AG04449 (cell line): ENCODE data around the gene SOX21.

Experiments used
- CTCF ChIA-PET: fragments of 350-600 bp; formaldehyde crosslinking; extraction: SDS; loops from one replicate; lab custom pipeline; 2021; ENCODE audit warnings: antibody characterized with exemption; lab: Yijun Ruan, JAX
- POLR2A ChIA-PET: fragments of 400-600, 350-600 bp; formaldehyde crosslinking; extraction: SDS; loops from one replicate; lab custom pipeline; 2020; ENCODE audit warnings: antibody characterized with exemption, inconsistent platforms; lab: Yijun Ruan, JAX
- DNase-seq: peaks from one replicate; pipeline ENCODE4 v3.0.0-alpha.2; 2010; ENCODE audit warnings: low read depth, low spot score
- H3K4me3 ChIP-seq: 2 replicates; pipeline ENCODE4 v1.5.1; 2011; ENCODE audit warnings: low read depth, mild to moderate bottlenecking, control low read depth, low read length
- TF ChIP-seq, protein P1 (sequence below): IDR thresholded peaks from one replicate; pipeline ENCODE4 v1.5.1; 2011; ENCODE audit warnings: mild to moderate bottlenecking, moderate library complexity, low read length, control low read depth, inconsistent platforms; ENCODE audit not compliant: insufficient read depth; ENCODE audit errors: missing control alignments

The SOX21 gene

DNA sequence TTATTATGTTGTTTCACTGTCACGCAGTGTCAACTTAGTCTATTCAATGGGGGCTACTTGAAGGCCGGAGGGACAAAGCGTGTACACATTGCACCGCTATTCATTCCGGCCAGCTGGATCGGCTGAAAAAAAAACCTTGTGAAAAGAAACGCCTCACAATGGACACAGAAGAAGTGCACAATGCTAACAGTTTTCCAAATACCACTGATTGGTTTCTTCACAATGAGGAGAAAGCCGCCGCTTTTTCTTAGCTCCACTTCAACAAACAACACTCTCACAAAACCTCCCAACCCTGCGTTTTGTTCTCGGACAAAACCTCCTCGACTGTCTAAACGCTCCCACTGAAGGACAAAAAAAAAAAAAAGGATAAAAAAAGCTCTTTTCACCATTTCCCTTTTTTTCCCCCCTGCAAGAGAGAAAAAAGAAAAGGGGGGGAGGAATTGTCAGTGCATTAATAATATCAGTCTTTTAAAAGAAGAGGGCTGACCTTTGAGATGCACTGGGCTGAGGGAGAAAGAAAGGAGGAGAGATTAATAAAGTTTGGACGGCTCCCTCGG lies 5.4 kb downstream of the SOX21 start:
- DNase-seq: no peak
- H3K4me3 ChIP-seq: no peak overlapping the region
- CTCF ChIA-PET: interaction anchor here (0.7 to 0.9 kb wide), 2 partner anchors 32 to 271 kb away, joined by 3 read pairs; no protein-coding TSS in a partner anchor
- TF ChIP-seq, protein P1, sequence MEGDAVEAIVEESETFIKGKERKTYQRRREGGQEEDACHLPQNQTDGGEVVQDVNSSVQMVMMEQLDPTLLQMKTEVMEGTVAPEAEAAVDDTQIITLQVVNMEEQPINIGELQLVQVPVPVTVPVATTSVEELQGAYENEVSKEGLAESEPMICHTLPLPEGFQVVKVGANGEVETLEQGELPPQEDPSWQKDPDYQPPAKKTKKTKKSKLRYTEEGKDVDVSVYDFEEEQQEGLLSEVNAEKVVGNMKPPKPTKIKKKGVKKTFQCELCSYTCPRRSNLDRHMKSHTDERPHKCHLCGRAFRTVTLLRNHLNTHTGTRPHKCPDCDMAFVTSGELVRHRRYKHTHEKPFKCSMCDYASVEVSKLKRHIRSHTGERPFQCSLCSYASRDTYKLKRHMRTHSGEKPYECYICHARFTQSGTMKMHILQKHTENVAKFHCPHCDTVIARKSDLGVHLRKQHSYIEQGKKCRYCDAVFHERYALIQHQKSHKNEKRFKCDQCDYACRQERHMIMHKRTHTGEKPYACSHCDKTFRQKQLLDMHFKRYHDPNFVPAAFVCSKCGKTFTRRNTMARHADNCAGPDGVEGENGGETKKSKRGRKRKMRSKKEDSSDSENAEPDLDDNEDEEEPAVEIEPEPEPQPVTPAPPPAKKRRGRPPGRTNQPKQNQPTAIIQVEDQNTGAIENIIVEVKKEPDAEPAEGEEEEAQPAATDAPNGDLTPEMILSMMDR: no peak
- POLR2A ChIA-PET: no interaction called here

DNA sequence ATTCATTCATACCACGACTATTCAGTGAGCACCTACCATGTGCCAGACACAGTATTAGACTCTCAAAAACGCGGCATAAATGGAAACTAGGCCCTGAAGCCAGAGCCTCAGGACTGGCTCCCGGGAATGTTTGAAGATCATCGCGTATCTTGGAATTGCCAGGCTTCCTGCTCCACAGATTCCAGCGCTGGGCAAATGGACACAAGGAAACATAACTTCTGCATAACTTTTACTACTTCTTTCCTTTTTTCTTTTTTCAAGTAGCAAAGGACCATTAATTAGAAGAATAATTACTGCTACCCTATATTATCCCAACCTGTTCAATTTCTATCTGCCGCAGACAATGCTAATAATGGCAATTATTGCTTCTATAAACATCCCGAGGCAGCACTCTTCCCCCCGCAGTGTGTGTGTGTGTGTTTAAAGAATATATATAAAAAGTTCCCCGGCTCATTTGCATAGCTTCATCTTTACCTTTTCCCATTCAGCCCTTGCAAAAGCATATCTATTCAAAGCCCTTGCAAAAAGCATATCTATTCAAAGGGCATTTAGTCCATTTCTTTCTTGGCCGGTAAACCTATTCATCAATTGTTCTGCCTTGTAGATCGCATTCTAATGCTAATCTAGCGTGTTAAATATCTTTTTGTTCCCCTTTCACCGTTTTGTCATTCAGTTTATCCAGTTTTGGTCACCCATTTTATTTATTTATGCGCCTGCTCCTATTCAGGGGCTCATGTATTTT lies 6.1 kb downstream of the SOX21 start:
- no peak overlapping the region for H3K4me3 ChIP-seq
- TF ChIP-seq, protein P1: no peak
- DNase-seq: no peak
- CTCF ChIA-PET: interaction anchor here (0.7 to 0.9 kb wide), 2 partner anchors 31 to 271 kb away, joined by 3 read pairs; no protein-coding TSS in a partner anchor
- POLR2A ChIA-PET: no interaction called here

DNA sequence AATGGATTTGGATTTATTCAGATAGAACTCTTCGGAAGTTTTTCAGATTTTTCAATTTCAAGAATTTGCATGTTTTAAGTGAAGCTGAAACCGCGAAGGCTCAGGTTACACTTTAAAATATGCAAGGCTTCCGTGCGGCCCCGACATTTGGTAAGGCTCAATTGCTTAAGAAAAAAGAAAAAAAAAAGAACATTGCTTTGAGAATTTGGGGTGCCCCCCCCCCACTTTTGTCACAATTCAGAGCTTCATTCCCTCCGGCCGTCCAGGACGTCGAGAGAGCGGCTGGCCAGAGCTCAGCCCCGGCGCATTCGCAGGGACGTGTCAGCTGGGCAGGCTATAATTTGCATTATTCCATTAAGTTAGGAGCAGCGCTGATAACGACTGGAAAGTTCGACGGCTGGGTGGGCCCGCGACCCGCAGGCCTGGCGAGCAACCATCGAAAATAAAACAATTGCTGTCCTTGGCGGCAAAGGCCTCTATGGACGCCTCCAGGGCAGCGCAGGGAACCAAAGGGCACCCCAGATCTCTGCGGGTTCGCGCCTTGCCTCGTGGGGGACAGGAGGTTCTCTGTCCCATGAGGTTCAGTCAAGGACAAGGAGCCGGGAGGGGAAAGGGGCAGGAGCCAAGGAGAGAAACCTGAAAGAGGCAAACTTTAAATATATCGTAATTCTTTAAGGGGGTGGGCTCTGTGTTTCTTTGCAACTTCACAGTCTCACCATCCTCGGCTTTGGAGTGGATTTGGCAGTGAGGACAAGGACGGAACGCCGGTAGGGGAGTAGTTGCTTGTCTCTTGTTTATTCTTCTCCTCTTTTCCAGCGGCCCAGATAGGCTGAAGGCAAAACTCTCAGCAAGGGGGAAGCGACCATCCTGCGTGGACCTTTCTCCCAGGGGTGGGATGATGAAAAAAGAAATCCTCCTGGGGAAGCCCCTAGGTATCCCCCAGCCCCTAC lies 7.0 kb downstream of the SOX21 start:
- no peak for DNase-seq
- TF ChIP-seq, protein P1: no peak
- ChIA-PET CTCF (interaction anchor here (1.6 to 1.9 kb wide), 2 partner anchors 11 to 451 kb away, joined by 3 to 8 read pairs; no protein-coding TSS in a partner anchor), POLR2A (no interaction called here)
- H3K4me3 ChIP-seq: no peak overlapping the region

DNA sequence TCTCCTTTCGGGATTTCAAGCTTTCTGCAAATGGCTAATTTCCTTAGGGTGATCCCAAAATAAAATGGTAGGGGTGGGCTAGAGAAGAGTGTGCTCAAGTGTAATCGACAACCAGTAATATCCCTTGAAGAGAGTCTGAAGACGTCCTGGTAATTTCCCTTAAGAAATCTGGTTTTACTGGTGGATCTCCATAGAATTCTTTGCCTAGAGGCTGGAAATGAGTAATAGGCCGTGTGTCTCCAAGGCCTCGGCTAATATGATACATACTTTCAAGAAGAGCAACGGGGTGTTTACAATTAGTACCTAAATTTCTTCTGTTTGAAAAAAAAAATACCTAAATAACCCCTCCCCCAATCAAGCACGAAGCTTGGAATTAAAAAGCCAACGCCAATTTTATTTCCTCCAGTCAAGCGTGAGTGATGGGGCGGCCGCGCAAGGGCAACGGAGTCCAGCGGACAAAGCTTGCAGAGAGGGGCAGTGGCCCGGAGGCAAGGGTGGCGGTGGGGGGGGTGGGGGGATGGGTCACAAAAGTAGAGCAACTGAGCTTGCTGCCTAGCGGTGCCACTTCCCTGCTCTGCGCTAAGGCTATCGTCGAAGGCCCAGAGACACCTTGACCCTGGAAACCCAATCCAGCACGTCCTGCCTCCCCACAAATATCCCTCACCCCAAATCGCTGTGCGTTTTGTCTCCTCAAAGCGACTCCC lies 7.8 kb downstream of the SOX21 start:
- no peak overlapping the region for H3K4me3 ChIP-seq
- TF ChIP-seq, protein P1: no peak
- CTCF ChIA-PET: interaction anchor here (0.8 to 1.9 kb wide), 3 partner anchors 10 to 452 kb away, joined by 3 to 8 read pairs (median 3); no protein-coding TSS in a partner anchor
- DNase-seq: no peak
- POLR2A ChIA-PET: no interaction called here

DNA sequence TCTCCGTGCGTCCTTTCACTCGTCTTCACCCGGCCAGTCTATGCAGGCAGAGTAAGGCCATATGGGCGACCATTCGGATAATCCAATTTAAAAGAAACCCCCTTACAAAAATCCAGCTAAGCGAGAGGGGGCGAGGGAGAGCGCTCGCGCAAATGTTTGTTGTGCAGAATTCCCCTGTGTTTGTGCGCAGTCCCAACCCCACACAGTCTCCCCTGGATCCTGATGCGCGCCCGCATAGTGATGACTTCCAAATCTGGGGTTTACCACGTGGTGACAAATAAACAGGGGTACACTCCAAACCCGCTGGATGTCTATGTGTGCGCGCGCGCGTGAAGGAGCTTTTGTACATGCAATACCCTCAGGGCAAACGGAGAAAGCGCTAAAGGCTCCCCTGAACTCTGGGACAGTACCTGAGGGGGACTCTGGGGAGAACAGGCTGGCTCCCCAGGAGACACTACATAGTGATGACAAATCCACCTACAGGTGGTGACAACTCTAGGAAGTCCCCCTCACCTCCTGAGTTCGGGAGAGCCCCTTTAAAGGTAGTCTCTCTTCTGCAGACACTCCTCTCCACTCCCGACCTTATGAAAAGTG lies 8.5 kb downstream of the SOX21 start:
- ChIA-PET POLR2A (no interaction called here), CTCF (interaction anchor here (0.8 to 1.9 kb wide), 3 partner anchors 9 to 453 kb away, joined by 3 to 8 read pairs (median 3); no protein-coding TSS in a partner anchor)
- no peak overlapping the region for H3K4me3 ChIP-seq
- TF ChIP-seq, protein P1: no peak
- no peak for DNase-seq
